ENCODE results near the gene MEIS2. TPM values are rescaled to one million over a fixed set of nuclear protein-coding genes. Genes with fewer than 3 reads are reported as not detected.

MEIS2 gene
- total RNA-seq, 2 experiments from 2014 or later, result 0.14 TPM; not detected in 1

- ChIA-PET POLR2A (no interaction called here), CTCF (interaction anchor here (1.0 to 2.0 kb wide), 3 partner anchors 11 to 32 kb away, joined by 3 to 5 read pairs (median 3); no protein-coding TSS in a partner anchor)
- ATAC-seq (no peak), DNase-seq (no peak)
- Mint-ChIP-seq H3K27ac (no peak overlapping the region), H3K4me3 (no peak overlapping the region), H3K4me1 (ENCODE audit: low read depth) (peaks cover 28% of the 10 kb centered on the region), H3K9me3 (no peaks in the 10 kb centered on the region), H3K36me3 (ENCODE audit: low read depth) (no peaks in the 10 kb centered on the region), H3K27me3 (peaks cover 92% of the 10 kb centered on the region)
- intact Hi-C loops (cut with micrococcal nuclease), result loop anchor here (5.0 kb wide), 1 partner anchor 215 kb away; no protein-coding TSS in a partner anchor
- TF ChIP-seq, protein P1, sequence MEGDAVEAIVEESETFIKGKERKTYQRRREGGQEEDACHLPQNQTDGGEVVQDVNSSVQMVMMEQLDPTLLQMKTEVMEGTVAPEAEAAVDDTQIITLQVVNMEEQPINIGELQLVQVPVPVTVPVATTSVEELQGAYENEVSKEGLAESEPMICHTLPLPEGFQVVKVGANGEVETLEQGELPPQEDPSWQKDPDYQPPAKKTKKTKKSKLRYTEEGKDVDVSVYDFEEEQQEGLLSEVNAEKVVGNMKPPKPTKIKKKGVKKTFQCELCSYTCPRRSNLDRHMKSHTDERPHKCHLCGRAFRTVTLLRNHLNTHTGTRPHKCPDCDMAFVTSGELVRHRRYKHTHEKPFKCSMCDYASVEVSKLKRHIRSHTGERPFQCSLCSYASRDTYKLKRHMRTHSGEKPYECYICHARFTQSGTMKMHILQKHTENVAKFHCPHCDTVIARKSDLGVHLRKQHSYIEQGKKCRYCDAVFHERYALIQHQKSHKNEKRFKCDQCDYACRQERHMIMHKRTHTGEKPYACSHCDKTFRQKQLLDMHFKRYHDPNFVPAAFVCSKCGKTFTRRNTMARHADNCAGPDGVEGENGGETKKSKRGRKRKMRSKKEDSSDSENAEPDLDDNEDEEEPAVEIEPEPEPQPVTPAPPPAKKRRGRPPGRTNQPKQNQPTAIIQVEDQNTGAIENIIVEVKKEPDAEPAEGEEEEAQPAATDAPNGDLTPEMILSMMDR (IDR thresholded peaks at IDR 0.05), result no peak
Observed at GRCh38 chr15:36882487-36883131, 217.7 kb downstream of the MEIS2 start.

DNA sequence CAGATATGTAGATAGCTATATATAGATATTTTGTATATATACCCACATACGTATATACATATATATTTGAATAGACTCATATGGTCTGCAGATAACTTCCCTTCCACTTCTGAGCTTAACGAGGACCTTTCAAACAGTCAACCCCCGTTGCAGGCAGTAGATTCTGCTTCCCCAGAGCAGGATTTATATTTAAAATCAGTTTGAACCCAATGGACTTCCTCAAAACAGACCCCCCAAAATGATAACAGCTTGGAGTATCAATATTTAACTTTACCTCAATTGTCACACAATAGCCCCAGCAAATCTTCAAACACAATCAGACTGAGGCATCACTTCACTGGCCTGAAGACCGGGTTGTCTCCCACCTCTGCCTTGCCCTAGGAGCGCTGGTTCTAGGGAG, 218.3 kb downstream of the MEIS2 start:
- intact Hi-C loops (cut with micrococcal nuclease), result loop anchor here (5.0 kb wide), 1 partner anchor 215 kb away; no protein-coding TSS in a partner anchor
- ChIA-PET CTCF (no interaction called here), POLR2A (no interaction called here)
- TF ChIP-seq, protein P1 (IDR thresholded peaks at IDR 0.05), result no peak
- no peak overlapping the region for H3K4me3 Mint-ChIP-seq
- peaks cover 26% of the 10 kb centered on the region for H3K4me1 Mint-ChIP-seq (ENCODE audit: low read depth)
- no peak for DNase-seq
- no peak for ATAC-seq
- H3K27me3 Mint-ChIP-seq, result peaks cover 92% of the 10 kb centered on the region
- no peaks in the 10 kb centered on the region for H3K36me3 Mint-ChIP-seq (ENCODE audit: low read depth)
- H3K9me3 Mint-ChIP-seq, result no peaks in the 10 kb centered on the region
- no peak overlapping the region for H3K27ac Mint-ChIP-seq

GRCh38 chr15:36881516-36881915, 218.8 kb downstream of the MEIS2 start:
- DNase-seq (no peak), ATAC-seq (no peak)
- Mint-ChIP-seq H3K4me1 (ENCODE audit: low read depth) (peaks cover 25% of the 10 kb centered on the region), H3K9me3 (no peaks in the 10 kb centered on the region), H3K4me3 (no peak overlapping the region), H3K27me3 (peaks cover 87% of the 10 kb centered on the region), H3K36me3 (ENCODE audit: low read depth) (no peaks in the 10 kb centered on the region), H3K27ac (no peak overlapping the region)
- CTCF ChIA-PET, result no interaction called here
- TF ChIP-seq, protein P1 (IDR thresholded peaks at IDR 0.05), result no peak
- intact Hi-C loops (cut with micrococcal nuclease), result loop anchor here (5.0 kb wide), 1 partner anchor 216 kb away; no protein-coding TSS in a partner anchor
- POLR2A ChIA-PET, result no interaction called here

DNA sequence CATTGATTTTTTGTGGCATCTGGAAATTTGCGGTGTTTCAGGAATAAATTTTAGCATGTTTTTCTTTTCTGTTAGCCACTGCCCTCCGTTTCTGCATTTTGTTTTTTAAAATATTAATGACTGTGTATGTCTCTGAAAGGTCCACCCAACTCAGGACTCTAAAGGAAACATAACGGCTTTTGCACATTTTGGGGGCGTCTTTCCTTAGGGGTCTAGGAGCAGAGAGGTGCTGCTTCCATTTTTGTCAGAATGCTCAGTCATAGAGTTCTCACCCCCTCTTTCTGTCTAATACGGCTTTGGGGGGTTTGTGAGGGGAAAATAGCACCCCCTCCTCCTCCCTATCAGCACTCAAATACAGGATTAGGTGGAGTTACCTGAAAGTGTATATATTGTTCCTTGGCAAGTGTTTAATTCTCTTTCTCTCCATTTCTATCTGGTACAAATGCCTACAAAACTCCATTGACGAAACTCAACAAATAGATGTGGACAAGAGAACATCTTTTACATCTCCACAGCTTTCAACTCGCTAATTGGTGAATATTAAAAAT, 219.4 kb downstream of the MEIS2 start:
- Mint-ChIP-seq H3K27ac (no peak overlapping the region), H3K27me3 (peaks cover 84% of the 10 kb centered on the region), H3K4me1 (ENCODE audit: low read depth) (peaks cover 25% of the 10 kb centered on the region), H3K36me3 (ENCODE audit: low read depth) (no peaks in the 10 kb centered on the region), H3K4me3 (no peak overlapping the region), H3K9me3 (no peaks in the 10 kb centered on the region)
- POLR2A ChIA-PET, result no interaction called here
- TF ChIP-seq, protein P1 (IDR thresholded peaks at IDR 0.05), result no peak
- DNase-seq, result no peak
- no peak for ATAC-seq
- intact Hi-C loops (cut with micrococcal nuclease), result loop anchor here (5.0 kb wide), 1 partner anchor 216 kb away; no protein-coding TSS in a partner anchor
- CTCF ChIA-PET, result no interaction called here

DNA sequence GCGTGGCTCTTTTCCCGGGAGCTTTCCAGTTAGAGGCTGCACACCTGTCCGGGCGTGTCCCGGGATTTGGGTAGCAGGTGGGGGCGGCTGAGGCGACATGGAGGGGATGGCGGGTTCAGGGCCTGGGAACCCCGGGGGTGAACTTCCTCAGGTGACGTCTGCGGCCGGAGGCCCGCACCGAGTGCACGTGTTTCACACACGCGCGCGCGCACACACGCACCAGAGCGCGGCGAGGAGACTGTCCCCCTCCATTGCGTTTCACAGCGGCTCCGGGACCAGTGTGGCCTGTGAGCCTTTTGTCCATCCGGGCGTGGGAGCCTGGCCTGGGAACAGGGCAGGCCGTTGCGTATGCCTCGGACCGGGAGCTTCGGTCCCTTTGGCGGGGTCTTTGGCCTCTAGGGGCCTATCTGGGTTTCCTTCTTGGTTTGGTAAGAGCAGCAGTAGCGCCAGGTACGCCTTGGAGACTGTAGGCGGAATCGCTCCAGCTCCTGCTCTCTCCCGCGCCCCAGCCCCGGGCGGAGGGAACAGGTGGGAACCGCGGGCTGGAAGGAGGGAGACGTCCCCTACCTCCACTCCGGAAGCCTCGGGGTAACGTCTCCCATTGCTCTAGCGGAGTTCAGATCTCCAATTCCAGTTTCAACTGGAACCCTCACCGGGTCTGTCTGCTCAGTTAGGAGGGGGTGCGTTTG, 220.0 kb downstream of the MEIS2 start:
- POLR2A ChIA-PET, result no interaction called here
- CTCF ChIA-PET, result no interaction called here
- no peak for DNase-seq
- no peak for ATAC-seq
- H3K27me3 Mint-ChIP-seq, result peaks cover 80% of the 10 kb centered on the region
- intact Hi-C loops (cut with micrococcal nuclease), result loop anchor here (5.0 kb wide), 1 partner anchor 217 kb away; no protein-coding TSS in a partner anchor
- TF ChIP-seq, protein P1 (IDR thresholded peaks at IDR 0.05), result no peak
- no peaks in the 10 kb centered on the region for H3K36me3 Mint-ChIP-seq (ENCODE audit: low read depth)
- H3K9me3 Mint-ChIP-seq, result no peaks in the 10 kb centered on the region
- no peak overlapping the region for H3K27ac Mint-ChIP-seq
- no peak overlapping the region for H3K4me3 Mint-ChIP-seq
- H3K4me1 Mint-ChIP-seq (ENCODE audit: low read depth), result peaks cover 25% of the 10 kb centered on the region

All from activated CD8-positive, alpha-beta T cell treated with anti-CD3 and anti-CD28 coated beads for 36 hours (primary cell).